ENCODE measurements around the gene TSPAN16. TPM values are rescaled to one million over a fixed set of nuclear protein-coding genes. Genes with fewer than 3 reads are reported as not detected.
A peak's percentile ranks its signal among the peaks of the same experiment; 100 is the strongest.
"Not testable (repeated sequence)": the region's sequence is repeated elsewhere in the genome, so short reads cannot be mapped to it uniquely, and the experiment has no call there.

TSPAN16 gene
- total and polyA plus RNA-seq, 7 experiments from 2014 or later, result not detected

DNA sequence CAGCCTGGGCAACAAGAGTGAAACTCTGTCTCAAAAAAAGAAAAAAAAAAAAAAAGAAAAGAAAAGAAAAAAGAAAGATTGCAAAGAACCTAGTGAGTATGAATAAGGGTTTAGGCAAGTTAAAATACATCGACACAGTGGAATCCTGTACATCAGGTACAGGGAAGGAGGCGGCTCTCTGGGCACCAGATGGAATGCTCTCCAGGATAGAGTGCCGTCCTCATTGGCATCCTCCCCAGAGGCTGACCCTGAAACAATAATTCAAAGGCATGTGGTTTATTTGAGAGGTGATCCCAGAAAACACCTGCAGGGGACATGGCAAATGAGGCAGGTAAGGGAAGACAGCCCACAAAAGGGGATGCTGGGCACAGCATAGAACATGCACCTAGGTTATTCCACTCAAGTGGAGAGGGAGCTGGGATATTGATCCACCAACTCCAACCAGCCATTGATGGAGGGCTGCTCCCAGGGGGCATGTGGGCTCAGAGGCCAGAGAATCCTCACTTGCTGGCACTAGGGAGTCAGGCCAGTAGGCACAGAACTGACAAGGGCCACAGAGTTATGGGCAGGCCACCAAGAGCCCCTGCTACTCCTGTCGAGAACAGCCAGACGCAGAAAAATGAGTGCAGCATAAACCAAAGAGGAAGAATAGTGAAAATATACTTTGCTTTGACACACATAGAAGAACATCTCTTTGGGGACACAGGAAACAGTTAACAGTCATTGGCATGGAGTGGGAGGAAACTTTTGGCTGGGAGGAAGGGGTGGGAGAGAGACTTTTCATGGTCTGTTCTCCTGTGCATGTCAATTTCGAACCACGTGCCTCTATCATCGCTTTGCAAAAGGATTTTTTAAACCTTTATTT, 4.2 kb downstream of the TSPAN16 start:
- Mint-ChIP-seq H3K27ac (no peak overlapping the region), H3K9me3 (no peaks in the 10 kb centered on the region), H3K27me3 (peaks cover 0 to 39% (median 9%) of the 10 kb centered on the region in 5 donors), H3K4me1 (no peaks in the 10 kb centered on the region), H3K4me3 (no peak overlapping the region), H3K36me3 (no peaks in the 10 kb centered on the region)
- Histone ChIP-seq H3K4me1 (ENCODE audit: control insufficient read depth in 2 of 2, insufficient read depth in 2 of 2, low read length in 2 of 2) (no peaks in the 10 kb centered on the region), H3K9me3 (ENCODE audit: control insufficient read depth in 2 of 3, low read length in 3 of 3) (no peaks in the 10 kb centered on the region), H3K27me3 (ENCODE audit: control insufficient read depth in 2 of 2, insufficient read depth in 2 of 2, low read length in 2 of 2) (no peaks in the 10 kb centered on the region), H3K27ac (ENCODE audit: low read depth, low read length) (no peak overlapping the region), H3K4me3 (ENCODE audit: low read length) (no peak overlapping the region), H3K36me3 (ENCODE audit: control insufficient read depth in 2 of 3, insufficient read depth in 3 of 3, low read length in 3 of 3) (no peaks in the 10 kb centered on the region)
- ATAC-seq (no peak), DNase-seq (no peak)
- POLR2A ChIA-PET, result interaction anchor here (0.6 kb wide), 1 partner anchor 36 kb away, joined by 3 read pairs; no protein-coding TSS in a partner anchor
- intact Hi-C loops (cut with micrococcal nuclease), result no loop called here
- CTCF ChIA-PET, result no interaction called here

GRCh38 chr19:11300811-11301120, 4.8 kb downstream of the TSPAN16 start:
- Mint-ChIP-seq H3K27me3 (peaks cover 0 to 34% (median 10%) of the 10 kb centered on the region in 5 donors), H3K4me3 (no peak overlapping the region), H3K27ac (no peak overlapping the region), H3K36me3 (no peaks in the 10 kb centered on the region), H3K4me1 (no peaks in the 10 kb centered on the region), H3K9me3 (no peaks in the 10 kb centered on the region)
- H3K36me3 ChIP-seq (ENCODE audit: control insufficient read depth in 2 of 3, insufficient read depth in 3 of 3, low read length in 3 of 3), result no peaks in the 10 kb centered on the region
- CTCF ChIA-PET, result no interaction called here
- POLR2A ChIA-PET, result no interaction called here
- DNase-seq (no peak), ATAC-seq (no peak)
- H3K4me1 ChIP-seq (ENCODE audit: control insufficient read depth in 2 of 2, insufficient read depth in 2 of 2, low read length in 2 of 2), result no peaks in the 10 kb centered on the region
- no peak overlapping the region for H3K27ac ChIP-seq (ENCODE audit: low read depth, low read length)
- intact Hi-C loops (cut with micrococcal nuclease), result no loop called here
- no peak overlapping the region for H3K4me3 ChIP-seq (ENCODE audit: low read length)
- no peaks in the 10 kb centered on the region for H3K9me3 ChIP-seq (ENCODE audit: control insufficient read depth in 2 of 3, low read length in 3 of 3)
- H3K27me3 ChIP-seq (ENCODE audit: control insufficient read depth in 2 of 2, insufficient read depth in 2 of 2, low read length in 2 of 2), result no peaks in the 10 kb centered on the region

DNA sequence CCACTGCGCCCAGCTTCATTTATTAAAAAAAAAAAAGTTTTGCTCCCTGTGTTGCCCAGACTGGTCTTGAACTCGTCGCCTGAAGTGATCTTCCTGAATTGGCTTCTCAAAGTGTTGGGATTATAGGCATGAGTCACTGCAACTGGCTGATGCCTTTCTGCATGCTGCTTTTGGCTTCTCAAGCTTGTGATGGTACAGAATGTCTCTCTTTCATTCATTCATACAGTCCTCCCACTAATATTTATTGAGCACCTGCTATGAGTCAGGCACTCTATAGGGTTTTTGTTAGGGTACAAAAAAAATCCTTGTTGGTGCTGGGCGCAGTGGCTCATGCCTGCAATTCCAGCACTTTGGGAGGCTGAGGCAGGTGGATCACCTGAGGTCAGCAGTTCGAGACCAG, 9.0 kb downstream of the TSPAN16 start:
- H3K36me3 Mint-ChIP-seq, result no peaks in the 10 kb centered on the region
- H3K4me1 Mint-ChIP-seq, result no peaks in the 10 kb centered on the region
- ChIA-PET POLR2A (no interaction called here), CTCF (interaction anchor here (1.0 kb wide), 1 partner anchor 61 kb away, joined by 4 read pairs; no protein-coding TSS in a partner anchor)
- Histone ChIP-seq H3K4me1 (ENCODE audit: control insufficient read depth in 2 of 2, insufficient read depth in 2 of 2, low read length in 2 of 2) (no peaks in the 10 kb centered on the region), H3K27me3 (ENCODE audit: control insufficient read depth in 2 of 2, insufficient read depth in 2 of 2, low read length in 2 of 2) (no peaks in the 10 kb centered on the region), H3K9me3 (ENCODE audit: control insufficient read depth in 2 of 3, low read length in 3 of 3) (no peaks in the 10 kb centered on the region), H3K36me3 (ENCODE audit: control insufficient read depth in 2 of 3, insufficient read depth in 3 of 3, low read length in 3 of 3) (no peaks in the 10 kb centered on the region), H3K4me3 (ENCODE audit: low read length) (no peak overlapping the region), H3K27ac (ENCODE audit: low read depth, low read length) (no peak overlapping the region)
- peaks cover 0 to 20% (median 7%) of the 10 kb centered on the region in 5 donors for H3K27me3 Mint-ChIP-seq
- DNase-seq, result no peak
- H3K4me3 Mint-ChIP-seq, result no peak overlapping the region
- no peaks in the 10 kb centered on the region for H3K9me3 Mint-ChIP-seq
- H3K27ac Mint-ChIP-seq, result no peak overlapping the region
- ATAC-seq, result no peak
- intact Hi-C loops (cut with micrococcal nuclease), result no loop called here

DNA sequence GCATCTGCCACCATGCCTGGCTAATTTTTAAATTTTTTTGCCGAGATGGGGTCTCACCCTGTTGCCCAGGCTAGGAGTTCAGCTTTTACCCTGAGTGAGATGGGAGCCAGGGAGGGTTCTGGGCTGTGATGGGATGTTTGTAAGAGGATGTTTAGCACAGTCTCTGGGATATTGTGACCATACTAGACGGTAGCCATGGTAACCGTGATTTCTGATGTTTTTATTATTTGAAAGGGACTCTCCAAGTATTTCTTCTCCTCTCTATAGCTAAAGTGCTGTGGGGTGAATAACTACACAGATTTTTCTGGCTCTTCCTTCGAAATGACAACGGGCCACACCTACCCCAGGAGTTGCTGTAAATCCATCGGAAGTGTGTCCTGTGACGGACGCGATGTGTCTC, 10.4 kb downstream of the TSPAN16 start:
- H3K27ac ChIP-seq (ENCODE audit: low read depth, low read length), result no peak overlapping the region
- intact Hi-C loops (cut with micrococcal nuclease), result no loop called here
- H3K4me3 ChIP-seq (ENCODE audit: low read length), result no peak overlapping the region
- no peaks in the 10 kb centered on the region for H3K4me1 ChIP-seq (ENCODE audit: control insufficient read depth in 2 of 2, insufficient read depth in 2 of 2, low read length in 2 of 2)
- ATAC-seq (no peak), DNase-seq (no peak)
- Mint-ChIP-seq H3K9me3 (peaks cover 0 to 2% (median 0%) of the 10 kb centered on the region in 11 donors), H3K27ac (no peak overlapping the region), H3K27me3 (peaks cover 0 to 17% (median 7%) of the 10 kb centered on the region in 5 donors), H3K4me1 (no peaks in the 10 kb centered on the region), H3K36me3 (no peaks in the 10 kb centered on the region), H3K4me3 (no peak overlapping the region)
- H3K9me3 ChIP-seq (ENCODE audit: control insufficient read depth in 2 of 3, low read length in 3 of 3), result no peaks in the 10 kb centered on the region
- CTCF ChIA-PET, result no interaction called here
- H3K27me3 ChIP-seq (ENCODE audit: control insufficient read depth in 2 of 2, insufficient read depth in 2 of 2, low read length in 2 of 2), result no peaks in the 10 kb centered on the region
- POLR2A ChIA-PET, result no interaction called here
- H3K36me3 ChIP-seq (ENCODE audit: control insufficient read depth in 2 of 3, insufficient read depth in 3 of 3, low read length in 3 of 3), result no peaks in the 10 kb centered on the region

GRCh38 chr19:11320278-11320995, 24.5 kb downstream of the TSPAN16 start:
- H3K36me3 Mint-ChIP-seq; DNase-seq; H3K9me3 ChIP-seq (ENCODE audit: control insufficient read depth in 2 of 3, low read length in 3 of 3); H3K27me3 ChIP-seq (ENCODE audit: control insufficient read depth in 2 of 2, insufficient read depth in 2 of 2, low read length in 2 of 2); CTCF ChIA-PET; H3K36me3 ChIP-seq (ENCODE audit: control insufficient read depth in 2 of 3, insufficient read depth in 3 of 3, low read length in 3 of 3); H3K27ac ChIP-seq (ENCODE audit: low read depth, low read length); H3K4me3 ChIP-seq (ENCODE audit: low read length); intact Hi-C loops (cut with micrococcal nuclease); ATAC-seq; H3K9me3 Mint-ChIP-seq; H3K4me3 Mint-ChIP-seq: not testable (repeated sequence)
- peaks cover 0 to 12% of the 10 kb centered on the region in 2 donors for H3K4me1 ChIP-seq (ENCODE audit: control insufficient read depth in 2 of 2, insufficient read depth in 2 of 2, low read length in 2 of 2)
- Mint-ChIP-seq H3K27ac (peak overlapping the region in 1 of 9 donors; percentile 37), H3K27me3 (peaks cover 4 to 25% (median 7%) of the 10 kb centered on the region in 5 donors), H3K4me1 (peaks cover 12 to 32% (median 17%) of the 10 kb centered on the region in 7 donors)
- POLR2A ChIA-PET, result interaction anchor here (0.6 kb wide), 1 partner anchor 718 kb away, joined by 4 read pairs; no protein-coding TSS in a partner anchor

- intact Hi-C loops (cut with micrococcal nuclease), result no loop called here
- no peak overlapping the region for H3K27ac ChIP-seq (ENCODE audit: low read depth, low read length)
- peak overlapping the region in 2 of 9 donors; percentile 37 to 48 for H3K27ac Mint-ChIP-seq
- peaks cover 0 to 5% (median 0%) of the 10 kb centered on the region in 5 donors for H3K36me3 Mint-ChIP-seq
- peaks cover 12 to 32% (median 17%) of the 10 kb centered on the region in 7 donors for H3K4me1 Mint-ChIP-seq
- peaks cover 0 to 3% (median 0%) of the 10 kb centered on the region in 3 experiments for H3K36me3 ChIP-seq (ENCODE audit: control insufficient read depth in 2 of 3, insufficient read depth in 3 of 3, low read length in 3 of 3)
- no peaks in the 10 kb centered on the region for H3K9me3 ChIP-seq (ENCODE audit: control insufficient read depth in 2 of 3, low read length in 3 of 3)
- H3K4me3 ChIP-seq (ENCODE audit: low read length), result no peak overlapping the region
- no peak overlapping the region for H3K4me3 Mint-ChIP-seq
- H3K27me3 Mint-ChIP-seq, result peaks cover 4 to 25% (median 7%) of the 10 kb centered on the region in 5 donors
- H3K4me1 ChIP-seq (ENCODE audit: control insufficient read depth in 2 of 2, insufficient read depth in 2 of 2, low read length in 2 of 2), result peaks cover 0 to 12% of the 10 kb centered on the region in 2 donors
- ATAC-seq (no peak), DNase-seq (no peak)
- POLR2A ChIA-PET, result no interaction called here
- H3K27me3 ChIP-seq (ENCODE audit: control insufficient read depth in 2 of 2, insufficient read depth in 2 of 2, low read length in 2 of 2), result no peaks in the 10 kb centered on the region
- H3K9me3 Mint-ChIP-seq, result peaks cover 0 to 1% (median 0%) of the 10 kb centered on the region in 11 donors
- CTCF ChIA-PET, result interaction anchor here (0.6 kb wide), 1 partner anchor 53 kb away, joined by 3 read pairs; the partner anchor contains the start of gene SWSAP1
Measured at GRCh38 chr19:11321191-11322126, 25.5 kb downstream of the TSPAN16 start.
